SK-N-SH (cell line): Measurements from ENCODE around the gene IL7R. TPM values are rescaled to one million over a fixed set of nuclear protein-coding genes. Genes with fewer than 3 reads are reported as not detected.

ENCODE experiments used
- CTCF ChIA-PET: fragments of 300-600, 350-600 bp; formaldehyde crosslinking; extraction: SDS; loops from one replicate; lab custom pipeline; 2021; lab: Yijun Ruan, JAX
- POLR2A ChIA-PET: fragments of 350-600 bp; sonication (Branson Sonifier 250); formaldehyde crosslinking; extraction: SDS; loops from one replicate; lab custom pipeline; 2020; ENCODE audit warnings: antibody characterized with exemption, inconsistent platforms; lab: Yijun Ruan, JAX
- DNase-seq: peaks from one replicate; pipeline ENCODE4 v3.0.0; 2012
- H2AFZ ChIP-seq: fragments of 200-600 bp; sonication (generic); 2 replicates; pipeline ENCODE4 v1.8.1; 2016; ENCODE audit warnings: antibody characterized with exemption, mild to moderate bottlenecking, low read depth
- H3F3A ChIP-seq: fragments of 200-600 bp; sonication (generic); replicated peaks from 2 replicates; pipeline ENCODE3; 2016; ENCODE audit warnings: antibody characterized with exemption, mild to moderate bottlenecking; ENCODE audit not compliant: insufficient read depth
- H3K27ac ChIP-seq, 2 experiments: fragments of 200-500 bp in 1 of 2; fragments of 200-600 bp in 1 of 2; sonication (Bioruptor generic) in 1 of 2; sonication (generic), shearing (Covaris generic) in 1 of 2; 2 replicates each; pipeline versions ENCODE4 v1.5.1 to v1.6.1; 2014 to 2016; ENCODE audit warnings: low read depth in 2 of 2, inconsistent platforms in 1 of 2, low read length in 1 of 2, mild to moderate bottlenecking in 1 of 2, mixed read lengths in 1 of 2
- H3K27me3 ChIP-seq: fragments of 200-600 bp; sonication (generic), shearing (Covaris generic); 2 replicates; pipeline ENCODE4 v1.6.1; 2016; ENCODE audit warnings: mixed run types; ENCODE audit not compliant: insufficient read depth
- H3K36me3 ChIP-seq, 2 experiments: fragments of 200-500 bp in 1 of 2; fragments of 200-600 bp in 1 of 2; sonication (Bioruptor generic) in 1 of 2; sonication (generic) in 1 of 2; replicated peaks in 1 of 2; 2 replicates each; pipeline versions ENCODE3 to v1.5.1; 2014 to 2016; ENCODE audit warnings: low read length in 1 of 2, mild to moderate bottlenecking in 1 of 2; ENCODE audit not compliant: insufficient read depth in 2 of 2, control insufficient read depth in 1 of 2
- H3K4me1 ChIP-seq, 2 experiments: fragments of 200-500 bp in 1 of 2; fragments of 200-600 bp in 1 of 2; sonication (Bioruptor generic) in 1 of 2; sonication (generic), shearing (Covaris generic) in 1 of 2; 2 replicates each; pipeline versions ENCODE4 v1.5.1 to v1.6.1; 2014 to 2016; ENCODE audit warnings: low read depth in 1 of 2, low read length in 1 of 2, mixed run types in 1 of 2; ENCODE audit not compliant: insufficient read depth in 2 of 2, control insufficient read depth in 1 of 2
- H3K4me2 ChIP-seq: fragments of 200-600 bp; sonication (generic), shearing (Covaris generic); 2 replicates; pipeline ENCODE4 v1.6.1; 2017; ENCODE audit warnings: mixed run types
- H3K4me3 ChIP-seq, 2 experiments: fragments of 200-500 bp in 1 of 2; fragments of 200-600 bp in 1 of 2; sonication (Bioruptor generic) in 1 of 2; sonication (generic), shearing (Covaris generic) in 1 of 2; 2 replicates each; pipeline versions ENCODE4 v1.5.1 to v1.8.1; 2014 to 2016; ENCODE audit warnings: low read depth in 2 of 2, inconsistent platforms in 1 of 2, low read length in 1 of 2, mild to moderate bottlenecking in 1 of 2, mixed read lengths in 1 of 2, moderate library complexity in 1 of 2
- H3K79me2 ChIP-seq: fragments of 200-600 bp; sonication (generic); 2 replicates; pipeline ENCODE4 v1.8.1; 2017; ENCODE audit warnings: mild to moderate bottlenecking; ENCODE audit not compliant: insufficient read depth
- H3K9ac ChIP-seq: fragments of 200-600 bp; sonication (generic); 2 replicates; pipeline ENCODE4 v1.6.1; 2017; ENCODE audit warnings: mixed run types
- H3K9me2 ChIP-seq: fragments of 200-600 bp; sonication (generic); 2 replicates; pipeline ENCODE4 v1.6.1; 2017; ENCODE audit warnings: mixed run types
- H3K9me3 ChIP-seq: fragments of 200-600 bp; sonication (generic); 2 replicates; pipeline ENCODE4 v1.6.1; 2017; ENCODE audit warnings: mixed run types, mild to moderate bottlenecking, moderate library complexity
- H4K20me1 ChIP-seq: fragments of 200-600 bp; sonication (generic); 2 replicates; pipeline ENCODE4 v1.6.1; 2017; ENCODE audit warnings: mild to moderate bottlenecking, mixed run types; ENCODE audit not compliant: insufficient read depth
- CTCF ChIP-seq: fragments of 200-600 bp; sonication (generic); IDR thresholded peaks from 2 replicates; pipeline ENCODE4 v1.6.1; 2017; ENCODE audit warnings: antibody characterized with exemption, mild to moderate bottlenecking, moderate library complexity
- EZH2phosphoT487 ChIP-seq: fragments of 200-600 bp; sonication (generic); IDR thresholded peaks from 2 replicates; pipeline ENCODE4 v1.6.1; 2017; ENCODE audit warnings: low read depth, mixed run types, mild to moderate bottlenecking, antibody characterized with exemption, moderate library complexity, borderline replicate concordance
- GATA2 ChIP-seq: sonication (generic); formaldehyde crosslinking; IDR thresholded peaks from 2 replicates; pipeline ENCODE4 v1.5.0; 2020; ENCODE audit warnings: mild to moderate bottlenecking, missing genetic modification reagents
- MEF2A ChIP-seq: IDR thresholded peaks from 2 replicates; pipeline ENCODE4 v1.4.0; 2012; ENCODE audit warnings: low read depth, borderline replicate concordance
- MXI1 ChIP-seq: IDR thresholded peaks from 2 replicates; pipeline ENCODE4 v1.6.1; 2012; ENCODE audit warnings: mild to moderate bottlenecking, low read depth, low read length, improper control_type of control experiment
- PBX3 ChIP-seq: IDR thresholded peaks from 2 replicates; pipeline ENCODE4; 2012
- RAD21 ChIP-seq: IDR thresholded peaks from 2 replicates; pipeline ENCODE4 v1.6.1; 2012; ENCODE audit warnings: mild to moderate bottlenecking, low read length
- RCOR1 ChIP-seq: fragments of 150-350 bp; IDR thresholded peaks from 2 replicates; pipeline ENCODE4 v1.6.1; 2017; ENCODE audit warnings: antibody characterized with exemption, low read length
- SIN3A ChIP-seq: IDR thresholded peaks from 2 replicates; pipeline ENCODE4 v1.6.1; 2012; ENCODE audit warnings: low read depth, mild to moderate bottlenecking, low read length, moderate library complexity, borderline replicate concordance
- SMC3 ChIP-seq: IDR thresholded peaks from 2 replicates; pipeline ENCODE4 v1.6.1; 2012; ENCODE audit warnings: low read depth, low read length, improper control_type of control experiment
- TAF1 ChIP-seq: IDR thresholded peaks from 2 replicates; pipeline ENCODE4 v1.6.1; 2012; ENCODE audit warnings: low read depth, mild to moderate bottlenecking, low read length, moderate library complexity, borderline replicate concordance
- TCF12 ChIP-seq: IDR thresholded peaks from 2 replicates; pipeline ENCODE4 v1.4.0; 2012
- WGBS: methylation state at CpG from one replicate; pipeline ENCODE4 v1.1.6; 2017; ENCODE audit warnings: low lambda C conversion rate; 5-methylcytosine and 5-hydroxymethylcytosine counted together
- polyA plus RNA-seq, 3 experiments: library from polyadenylated mRNA; depleted of rRNA; stranded (reverse); fragments of >200 nt; gene quantifications; 2 replicates each; pipeline ENCODE4 v1.2.3, GENCODE V29; 2012

IL7R gene, protein sequence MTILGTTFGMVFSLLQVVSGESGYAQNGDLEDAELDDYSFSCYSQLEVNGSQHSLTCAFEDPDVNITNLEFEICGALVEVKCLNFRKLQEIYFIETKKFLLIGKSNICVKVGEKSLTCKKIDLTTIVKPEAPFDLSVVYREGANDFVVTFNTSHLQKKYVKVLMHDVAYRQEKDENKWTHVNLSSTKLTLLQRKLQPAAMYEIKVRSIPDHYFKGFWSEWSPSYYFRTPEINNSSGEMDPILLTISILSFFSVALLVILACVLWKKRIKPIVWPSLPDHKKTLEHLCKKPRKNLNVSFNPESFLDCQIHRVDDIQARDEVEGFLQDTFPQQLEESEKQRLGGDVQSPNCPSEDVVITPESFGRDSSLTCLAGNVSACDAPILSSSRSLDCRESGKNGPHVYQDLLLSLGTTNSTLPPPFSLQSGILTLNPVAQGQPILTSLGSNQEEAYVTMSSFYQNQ
- polyA plus RNA-seq (2012; rRNA removed), result 3.0 and 4.5 TPM in 2 replicates
- 3.8 and 3.9 TPM in 2 replicates for polyA plus RNA-seq (2012; cell fraction: cytosol; rRNA removed)
- polyA plus RNA-seq (2012; cell fraction: nucleus; rRNA removed), result 3.3 and 4.0 TPM in 2 replicates

DNA sequence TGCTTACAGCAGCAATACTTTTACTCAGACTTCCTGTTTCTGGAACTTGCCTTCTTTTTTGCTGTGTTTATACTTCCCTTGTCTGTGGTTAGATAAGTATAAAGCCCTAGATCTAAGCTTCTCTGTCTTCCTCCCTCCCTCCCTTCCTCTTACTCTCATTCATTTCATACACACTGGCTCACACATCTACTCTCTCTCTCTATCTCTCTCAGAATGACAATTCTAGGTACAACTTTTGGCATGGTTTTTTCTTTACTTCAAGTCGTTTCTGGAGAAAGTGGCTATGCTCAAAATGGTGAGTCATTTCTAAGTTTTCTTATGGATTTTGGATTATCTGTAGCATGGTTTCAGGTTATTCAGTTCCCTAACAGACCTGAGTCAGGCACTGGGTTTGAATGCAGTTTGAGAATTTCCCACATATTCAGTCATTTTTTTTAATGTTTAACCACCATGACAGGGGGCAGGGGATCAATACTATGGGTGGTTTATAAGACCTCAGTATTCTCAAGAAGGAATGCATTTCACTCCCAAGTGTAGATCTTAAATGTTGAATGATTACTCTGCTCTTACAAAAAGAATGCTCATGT, at the start of gene IL7R:
Gene IL7R, plus strand, starts transcription at position 127 of the 587 bp plus-strand sequence. Its CDS starts 87 bp downstream, at position 214.
- Histone ChIP-seq H2AFZ (peak within 1 kb of the TSS; percentile 66), H3K4me3 (peak within 1 kb of the TSS in 1 of 2 experiments; percentile 13; a peak in 2 of 4 replicates), H3K79me2 (peaks cover 6% of the 10 kb centered on the region; the same call in 1 of the 2 replicates), H3K9ac (peak within 1 kb of the TSS; percentile 46; the same call in 1 of the 2 replicates), H3K9me3 (no peaks in the 10 kb centered on the region), H3K4me1 (peaks cover 0 to 44% of the 10 kb centered on the region in 2 experiments; a peak in 3 of 4 replicates), H3F3A (peaks cover 21% of the 10 kb centered on the region), H3K4me2 (peak within 1 kb of the TSS; percentile 61; the same call in 1 of the 2 replicates), H4K20me1 (no peaks in the 10 kb centered on the region), H3K9me2 (no peaks in the 10 kb centered on the region), H3K36me3 (no peaks in the 10 kb centered on the region), H3K27ac (peak within 1 kb of the TSS; percentile 34 to 87; a peak in 3 of 4 replicates), H3K27me3 (no peaks in the 10 kb centered on the region)
- CTCF ChIA-PET, result no interaction called here
- POLR2A ChIA-PET, result no interaction called here
- TF ChIP-seq SIN3A, result no peak
- no peak for TF ChIP-seq TAF1
- no peak for TF ChIP-seq MXI1
- no peak for TF ChIP-seq TCF12
- TF ChIP-seq CTCF, result no peak
- no peak for TF ChIP-seq GATA2 (CRISPR knock-in tag)
- TF ChIP-seq MEF2A, result no peak
- no peak for TF ChIP-seq RAD21
- no peak for TF ChIP-seq PBX3
- no peak for TF ChIP-seq EZH2phosphoT487
- DNase-seq, result no peak
- 0% methylated on average over 1 of the region's 1 CpG for WGBS

DNA sequence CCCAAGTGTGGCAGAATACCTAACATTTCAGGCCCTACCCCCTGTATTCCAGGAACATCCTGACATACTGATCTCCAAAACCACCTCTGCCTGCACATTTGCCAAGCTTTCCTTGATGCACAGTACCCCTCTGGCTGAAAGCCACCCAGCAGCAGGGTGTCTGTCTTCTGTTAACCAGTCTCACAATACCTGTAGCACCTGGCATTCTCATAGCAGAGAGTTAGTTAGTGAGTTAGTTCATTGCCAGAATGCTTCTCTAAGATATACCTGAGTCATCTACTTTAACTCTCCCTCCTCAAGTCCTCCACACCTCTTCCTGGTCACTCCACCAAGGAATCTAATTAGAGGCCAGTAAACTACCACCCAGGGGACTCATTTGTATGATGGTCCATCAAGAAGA, 46.1 kb upstream of the IL7R start:
- no peak overlapping the region for H2AFZ ChIP-seq
- no peak for DNase-seq

More for the DNA sequence above, 46.1 kb upstream of the IL7R start:
- ChIA-PET POLR2A (no interaction called here), CTCF (interaction anchor here (1.0 kb wide), 1 partner anchor 20 kb away, joined by 3 read pairs; no protein-coding TSS in a partner anchor)
- no peaks in the 10 kb centered on the region for H3K9me2 ChIP-seq
- no peak overlapping the region for H3K4me3 ChIP-seq
- no peaks in the 10 kb centered on the region for H3K36me3 ChIP-seq
- H3K9ac ChIP-seq, result no peak overlapping the region
- H3K9me3 ChIP-seq, result no peaks in the 10 kb centered on the region
- no peaks in the 10 kb centered on the region for H3K4me1 ChIP-seq
- H3K27ac ChIP-seq, result no peak overlapping the region
- no peaks in the 10 kb centered on the region for H4K20me1 ChIP-seq
- TF ChIP-seq SMC3, result no peak
- no peak for TF ChIP-seq RCOR1
- no peaks in the 10 kb centered on the region for H3F3A ChIP-seq
- no peaks in the 10 kb centered on the region for H3K27me3 ChIP-seq
- H3K79me2 ChIP-seq, result no peaks in the 10 kb centered on the region
- no peak overlapping the region for H3K4me2 ChIP-seq
